H9 (cell line): Measurements from ENCODE around the gene UTP11. TPM values are rescaled to one million over a fixed set of nuclear protein-coding genes. Genes with fewer than 3 reads are reported as not detected.

ENCODE experiments used
- DNase-seq: peaks from one replicate; pipeline ENCODE4 v3.0.0-alpha.2; 2017
- H2AFZ ChIP-seq: one replicate; pipeline ENCODE4 v1.6.1; 2013; ENCODE audit warnings: mild to moderate bottlenecking, low read length, control low read depth, moderate library complexity
- H2AK5ac ChIP-seq: 2 replicates; pipeline ENCODE4 v1.6.1; 2013; ENCODE audit warnings: low read length, control low read depth, mixed read lengths; ENCODE audit not compliant: insufficient read length
- H2BK120ac ChIP-seq: one replicate; pipeline ENCODE4 v1.6.1; 2013; ENCODE audit warnings: low read depth, mild to moderate bottlenecking, low read length, control low read depth, inconsistent platforms; ENCODE audit not compliant: poor library complexity, severe bottlenecking
- H2BK12ac ChIP-seq: 2 replicates; pipeline ENCODE4 v1.6.1; 2013; ENCODE audit warnings: low read length, control low read depth, mixed read lengths, low read depth; ENCODE audit not compliant: insufficient read length
- H2BK15ac ChIP-seq: 2 replicates; pipeline ENCODE4 v1.6.1; 2013; ENCODE audit warnings: low read depth, low read length, control low read depth
- H2BK20ac ChIP-seq: one replicate; pipeline ENCODE4 v1.6.1; 2013; ENCODE audit warnings: low read depth, mild to moderate bottlenecking, low read length, control low read depth, inconsistent platforms; ENCODE audit not compliant: poor library complexity, severe bottlenecking
- H2BK5ac ChIP-seq: 2 replicates; pipeline ENCODE4 v1.6.1; 2013; ENCODE audit warnings: low read length, control low read depth, mixed read lengths; ENCODE audit not compliant: insufficient read length
- H3K14ac ChIP-seq: 2 replicates; pipeline ENCODE4 v1.6.1; 2013; ENCODE audit warnings: low read length, control low read depth; ENCODE audit not compliant: insufficient read depth
- H3K18ac ChIP-seq: 2 replicates; pipeline ENCODE4 v1.6.1; 2013; ENCODE audit warnings: low read depth, mild to moderate bottlenecking, mixed read lengths, low read length, control low read depth; ENCODE audit not compliant: insufficient read length
- H3K23ac ChIP-seq: 2 replicates; pipeline ENCODE4 v1.6.1; 2013; ENCODE audit warnings: low read length, control low read depth, mixed read lengths, low read depth; ENCODE audit not compliant: insufficient read length
- H3K23me2 ChIP-seq: 2 replicates; pipeline ENCODE4 v1.6.1; 2013; ENCODE audit warnings: low read depth, mild to moderate bottlenecking, mixed read lengths, low read length, control low read depth; ENCODE audit not compliant: insufficient read length, poor library complexity, severe bottlenecking
- H3K27ac ChIP-seq: 2 replicates; pipeline ENCODE4 v1.5.1; 2013; ENCODE audit warnings: low read length, control low read depth, mixed read lengths, low read depth; ENCODE audit not compliant: insufficient read length
- H3K27me3 ChIP-seq: 2 replicates; pipeline ENCODE4 v1.6.1; 2013; ENCODE audit warnings: low read length, control low read depth, inconsistent platforms; ENCODE audit not compliant: insufficient read depth
- H3K4ac ChIP-seq: 2 replicates; pipeline ENCODE4 v1.6.1; 2013; ENCODE audit warnings: low read depth, mild to moderate bottlenecking, control low read depth, inconsistent platforms, low read length, moderate library complexity
- H3K4me1 ChIP-seq: 2 replicates; pipeline ENCODE4 v1.6.1; 2013; ENCODE audit warnings: low read length, control low read depth, inconsistent platforms; ENCODE audit not compliant: insufficient read depth
- H3K4me2 ChIP-seq: 2 replicates; pipeline ENCODE4 v1.6.1; 2013; ENCODE audit warnings: low read length, control low read depth, mixed read lengths; ENCODE audit not compliant: insufficient read length, insufficient read depth
- H3K56ac ChIP-seq: 2 replicates; pipeline ENCODE4 v1.6.1; 2013; ENCODE audit warnings: low read depth, mild to moderate bottlenecking, mixed read lengths, low read length, control low read depth; ENCODE audit not compliant: insufficient read length
- H3K79me1 ChIP-seq: 2 replicates; pipeline ENCODE4 v1.6.1; 2013; ENCODE audit warnings: low read depth, mild to moderate bottlenecking, moderate library complexity, low read length, control low read depth, inconsistent platforms; ENCODE audit not compliant: insufficient read depth, poor library complexity, severe bottlenecking
- H3K79me2 ChIP-seq: 2 replicates; pipeline ENCODE4 v1.6.1; 2013; ENCODE audit warnings: low read length, control low read depth, inconsistent platforms; ENCODE audit not compliant: insufficient read depth
- H3K9ac ChIP-seq: 2 replicates; pipeline ENCODE4 v1.6.1; 2013; ENCODE audit warnings: low read length, control low read depth, mixed read lengths; ENCODE audit not compliant: insufficient read length; ENCODE audit errors: extremely low read depth
- H3K9me3 ChIP-seq: one replicate; pipeline ENCODE4 v1.6.1; 2013; ENCODE audit warnings: low read depth, low read length, inconsistent platforms; ENCODE audit not compliant: control insufficient read depth
- H3T11ph ChIP-seq: one replicate; pipeline ENCODE4 v1.6.1; 2013; ENCODE audit warnings: mild to moderate bottlenecking, low read length, control low read depth, inconsistent platforms
- H4K20me1 ChIP-seq: one replicate; pipeline ENCODE4 v1.6.1; 2013; ENCODE audit not compliant: control insufficient read depth, insufficient read length, insufficient read depth
- H4K5ac ChIP-seq: 2 replicates; pipeline ENCODE4 v1.6.1; 2013; ENCODE audit warnings: low read depth, mild to moderate bottlenecking, mixed read lengths, low read length, control low read depth; ENCODE audit not compliant: insufficient read length
- H4K8ac ChIP-seq: replicated peaks from 2 replicates; pipeline ENCODE4 v1.6.1; 2013; ENCODE audit warnings: low read length, control low read depth, mixed read lengths, low read depth; ENCODE audit not compliant: insufficient read length
- H4K91ac ChIP-seq: 2 replicates; pipeline ENCODE4 v1.6.1; 2013; ENCODE audit warnings: low read depth, mild to moderate bottlenecking, moderate library complexity, mixed read lengths, low read length, control low read depth; ENCODE audit not compliant: insufficient read length
- H3K27ac Mint-ChIP-seq, 3 experiments: 2 replicates in 2 of 3; 3 replicates in 1 of 3; pipeline ENCODE4 v1.8.0; 2020 to 2021; ENCODE audit warnings: mixed read lengths in 3 of 3, mild to moderate bottlenecking in 1 of 3, moderate library complexity in 1 of 3
- H3K27me3 Mint-ChIP-seq: 2 replicates; pipeline ENCODE4 v1.8.0; 2021; ENCODE audit warnings: low read depth, mild to moderate bottlenecking, moderate library complexity, mixed read lengths
- H3K36me3 Mint-ChIP-seq, 3 experiments: 2 replicates in 2 of 3; 3 replicates in 1 of 3; pipeline ENCODE4 v1.8.0; 2020 to 2021; ENCODE audit warnings: low read depth in 3 of 3, mixed read lengths in 3 of 3; ENCODE audit not compliant: insufficient read depth in 1 of 3
- H3K4me1 Mint-ChIP-seq, 2 experiments: 2 replicates each; pipeline ENCODE4 v1.8.0; 2020; ENCODE audit warnings: mixed read lengths in 2 of 2
- H3K4me3 Mint-ChIP-seq, 2 experiments: 2 replicates in 1 of 2; 3 replicates in 1 of 2; pipeline ENCODE4 v1.8.0; 2020 to 2021; ENCODE audit warnings: mild to moderate bottlenecking in 2 of 2, mixed read lengths in 2 of 2, moderate library complexity in 1 of 2
- H3K9me3 Mint-ChIP-seq, 2 experiments: 2 replicates in 1 of 2; 3 replicates in 1 of 2; pipeline ENCODE4 v1.8.0; 2020; ENCODE audit warnings: mild to moderate bottlenecking in 2 of 2, mixed read lengths in 2 of 2, moderate library complexity in 1 of 2
- WGBS: extraction: QIAGEN DNeasy Blood & Tissue Kit; methylation state at CpG from one replicate; pipeline ENCODE4 v1.1.7; 2013; ENCODE audit warnings: missing lambda C conversion rate, low lambda C conversion rate, mixed read lengths; ENCODE audit not compliant: insufficient read length; ENCODE audit errors: extremely low coverage; 5-methylcytosine and 5-hydroxymethylcytosine counted together
- total RNA-seq: library from RNA; stranded (reverse); gene quantifications from 2 replicates; pipeline ENCODE4 v1.2.1, GENCODE V29; 2021
- TF ChIP-seq, protein P1 (sequence below): fragments of 200-600 bp; sonication (generic); conservative IDR thresholded peaks from 3 replicates; pipeline ENCODE4 v1.8.0; 2021; ENCODE audit warnings: antibody characterized with exemption, mild to moderate bottlenecking

The UTP11 gene
- total RNA-seq, 1 experiment from 2014 or later: 63.1 TPM

DNA sequence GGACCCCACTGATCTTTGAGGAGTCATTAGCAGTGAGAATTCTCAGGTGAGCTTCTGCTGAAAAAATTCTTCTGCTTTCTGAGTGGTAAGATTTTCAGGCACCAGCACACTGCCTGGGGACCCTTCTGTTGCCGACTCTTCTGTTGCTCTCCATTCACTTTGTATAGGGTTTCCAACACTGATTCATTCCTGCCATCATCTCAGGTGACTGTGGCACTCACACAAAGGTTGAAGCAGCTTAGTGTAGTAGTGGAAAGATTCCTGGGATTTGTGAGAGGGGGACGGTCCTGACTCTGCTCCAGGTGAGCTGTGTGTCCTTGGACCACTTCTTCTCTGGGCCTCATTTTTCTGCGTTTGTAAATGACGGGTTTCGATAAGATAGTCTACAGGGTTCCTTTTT is 9.4 kb downstream of the UTP11 start:
- Histone ChIP-seq H3K18ac (no peak overlapping the region), H3K23me2 (no peaks in the 10 kb centered on the region), H2BK120ac (no peak overlapping the region), H3K79me2 (no peaks in the 10 kb centered on the region), H3K4ac (no peak overlapping the region), H2BK12ac (no peak overlapping the region), H3K9me3 (no peaks in the 10 kb centered on the region), H2AK5ac (no peak overlapping the region), H3K56ac (no peak overlapping the region), H2AFZ (no peak overlapping the region), H3K27ac (no peak overlapping the region), H4K8ac (no peak overlapping the region), H3K4me1 (no peaks in the 10 kb centered on the region), H3T11ph (no peak overlapping the region), H4K5ac (no peak overlapping the region), H2BK15ac (no peak overlapping the region), H3K23ac (no peak overlapping the region), H2BK5ac (no peak overlapping the region), H3K4me2 (no peak overlapping the region), H3K9ac (no peak overlapping the region), H3K14ac (no peak overlapping the region), H4K91ac (no peak overlapping the region), H2BK20ac (no peak overlapping the region), H3K79me1 (no peaks in the 10 kb centered on the region), H3K27me3 (no peaks in the 10 kb centered on the region), H4K20me1 (no peaks in the 10 kb centered on the region)
- DNase-seq: no peak
- Mint-ChIP-seq H3K36me3 (peaks cover 37 to 90% (median 78%) of the 10 kb centered on the region in 3 experiments; a peak in 6 of 7 replicates), H3K4me3 (no peak overlapping the region), H3K27ac (no peak overlapping the region), H3K27me3 (no peaks in the 10 kb centered on the region), H3K4me1 (peaks cover 2 to 8% of the 10 kb centered on the region in 2 experiments; a peak in 3 of 4 replicates), H3K9me3 (no peaks in the 10 kb centered on the region)
- no CpG with 5 or more reads among the region's 5 CpGs for WGBS
- TF ChIP-seq, protein P1, sequence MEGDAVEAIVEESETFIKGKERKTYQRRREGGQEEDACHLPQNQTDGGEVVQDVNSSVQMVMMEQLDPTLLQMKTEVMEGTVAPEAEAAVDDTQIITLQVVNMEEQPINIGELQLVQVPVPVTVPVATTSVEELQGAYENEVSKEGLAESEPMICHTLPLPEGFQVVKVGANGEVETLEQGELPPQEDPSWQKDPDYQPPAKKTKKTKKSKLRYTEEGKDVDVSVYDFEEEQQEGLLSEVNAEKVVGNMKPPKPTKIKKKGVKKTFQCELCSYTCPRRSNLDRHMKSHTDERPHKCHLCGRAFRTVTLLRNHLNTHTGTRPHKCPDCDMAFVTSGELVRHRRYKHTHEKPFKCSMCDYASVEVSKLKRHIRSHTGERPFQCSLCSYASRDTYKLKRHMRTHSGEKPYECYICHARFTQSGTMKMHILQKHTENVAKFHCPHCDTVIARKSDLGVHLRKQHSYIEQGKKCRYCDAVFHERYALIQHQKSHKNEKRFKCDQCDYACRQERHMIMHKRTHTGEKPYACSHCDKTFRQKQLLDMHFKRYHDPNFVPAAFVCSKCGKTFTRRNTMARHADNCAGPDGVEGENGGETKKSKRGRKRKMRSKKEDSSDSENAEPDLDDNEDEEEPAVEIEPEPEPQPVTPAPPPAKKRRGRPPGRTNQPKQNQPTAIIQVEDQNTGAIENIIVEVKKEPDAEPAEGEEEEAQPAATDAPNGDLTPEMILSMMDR: no peak
